Measurements from ENCODE around the gene RBM19.

Gene RBM19

DNA sequence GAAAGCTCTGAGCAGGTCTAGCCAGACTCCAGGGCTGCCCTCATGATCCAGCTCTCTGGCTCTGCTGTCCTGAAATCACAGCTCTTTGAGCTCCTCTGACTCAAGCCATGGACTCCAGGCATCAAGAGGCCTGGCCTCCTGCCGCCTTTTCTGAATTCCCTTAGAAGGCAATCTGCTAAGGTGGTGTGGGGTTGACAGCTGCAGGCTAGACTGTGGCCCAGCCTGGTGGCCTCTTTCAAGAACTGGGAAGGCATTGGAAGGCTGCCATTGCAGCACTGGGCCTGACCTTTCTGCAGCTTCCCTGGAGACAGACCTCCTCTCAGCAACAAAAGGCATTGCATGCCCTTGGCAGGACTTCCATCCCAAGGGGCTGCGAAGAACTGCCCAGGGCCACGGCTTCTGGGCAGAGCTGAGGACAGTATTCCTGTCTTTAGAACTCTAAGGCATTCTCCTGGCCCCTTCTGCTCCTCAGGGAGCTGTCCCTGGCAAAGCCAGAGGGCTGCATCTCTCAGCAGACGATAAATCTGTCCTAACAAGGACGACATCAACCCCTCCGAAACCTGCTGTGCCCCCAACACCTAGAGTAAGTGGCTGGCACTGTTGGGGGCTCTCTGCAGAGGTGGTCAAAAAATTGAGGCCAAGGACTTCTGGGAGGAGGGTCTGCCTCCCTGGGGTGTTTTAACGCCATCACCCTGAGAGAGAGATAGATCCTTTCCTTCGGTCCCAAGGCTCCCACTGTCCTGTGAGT lies 115.6 kb downstream of the RBM19 start:
- DNase-seq: no peak

DNA sequence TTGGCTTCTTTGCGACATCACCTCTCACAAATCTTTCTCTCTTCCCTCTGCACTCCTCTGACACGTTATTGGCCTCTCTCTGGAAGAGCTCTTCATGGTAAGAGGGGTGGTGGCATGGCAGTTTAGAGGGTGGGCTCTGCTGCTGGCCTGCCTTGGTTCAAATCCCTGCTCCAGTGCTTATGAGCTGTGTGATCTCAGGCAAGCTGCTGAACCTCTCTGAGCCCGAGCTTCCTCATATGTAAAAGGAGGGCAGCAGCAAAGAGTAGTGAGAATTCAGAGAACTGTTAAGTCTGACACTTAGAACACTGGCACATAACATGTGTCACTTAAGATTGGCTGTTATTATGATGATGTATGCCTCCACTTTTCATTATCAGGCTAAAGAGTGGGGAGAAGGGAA lies 118.3 kb downstream of the RBM19 start:
- DNase-seq: no peak

DNA sequence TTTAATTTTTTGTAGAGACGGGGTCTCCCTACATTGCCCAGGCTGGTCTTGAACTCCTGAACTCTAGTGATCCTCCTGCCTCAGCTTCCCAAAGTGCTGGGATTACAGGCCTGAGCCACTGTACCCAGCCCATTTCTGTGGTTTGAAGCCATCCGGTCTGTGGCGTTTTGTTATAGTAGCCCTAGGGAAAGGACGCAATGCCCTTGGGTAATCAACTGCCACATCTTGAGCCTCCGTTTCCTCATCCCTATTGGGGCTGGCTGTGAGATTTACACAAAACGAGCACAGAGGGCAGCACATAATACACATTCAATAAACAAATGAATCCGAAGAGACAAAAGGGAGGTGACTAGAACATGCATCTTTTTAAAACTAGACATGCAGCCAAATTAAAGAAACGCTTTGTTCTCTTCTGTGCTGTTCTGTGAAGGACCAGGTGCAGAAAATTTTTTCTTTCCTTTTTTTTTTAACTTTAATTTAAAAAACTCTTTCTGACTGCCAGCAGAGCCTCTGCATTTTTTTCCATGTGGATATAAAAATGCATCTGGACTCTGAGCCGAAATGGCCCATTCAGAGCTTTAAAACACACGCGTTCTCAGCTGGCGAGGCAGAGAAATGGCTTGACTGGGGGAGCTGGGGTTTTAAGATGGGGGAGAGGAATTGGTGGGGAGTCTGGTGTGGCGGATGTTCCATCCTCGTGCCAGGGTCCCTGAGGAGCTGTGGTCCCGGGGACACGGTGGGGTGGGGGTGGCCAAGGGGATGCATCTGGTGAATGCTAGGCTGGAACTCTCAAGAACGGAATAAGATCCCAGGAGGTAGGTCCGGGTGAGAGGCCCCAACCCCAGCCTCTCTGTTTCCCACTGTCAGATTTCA lies 119.0 kb downstream of the RBM19 start:
- DNase-seq: no peak

DNA sequence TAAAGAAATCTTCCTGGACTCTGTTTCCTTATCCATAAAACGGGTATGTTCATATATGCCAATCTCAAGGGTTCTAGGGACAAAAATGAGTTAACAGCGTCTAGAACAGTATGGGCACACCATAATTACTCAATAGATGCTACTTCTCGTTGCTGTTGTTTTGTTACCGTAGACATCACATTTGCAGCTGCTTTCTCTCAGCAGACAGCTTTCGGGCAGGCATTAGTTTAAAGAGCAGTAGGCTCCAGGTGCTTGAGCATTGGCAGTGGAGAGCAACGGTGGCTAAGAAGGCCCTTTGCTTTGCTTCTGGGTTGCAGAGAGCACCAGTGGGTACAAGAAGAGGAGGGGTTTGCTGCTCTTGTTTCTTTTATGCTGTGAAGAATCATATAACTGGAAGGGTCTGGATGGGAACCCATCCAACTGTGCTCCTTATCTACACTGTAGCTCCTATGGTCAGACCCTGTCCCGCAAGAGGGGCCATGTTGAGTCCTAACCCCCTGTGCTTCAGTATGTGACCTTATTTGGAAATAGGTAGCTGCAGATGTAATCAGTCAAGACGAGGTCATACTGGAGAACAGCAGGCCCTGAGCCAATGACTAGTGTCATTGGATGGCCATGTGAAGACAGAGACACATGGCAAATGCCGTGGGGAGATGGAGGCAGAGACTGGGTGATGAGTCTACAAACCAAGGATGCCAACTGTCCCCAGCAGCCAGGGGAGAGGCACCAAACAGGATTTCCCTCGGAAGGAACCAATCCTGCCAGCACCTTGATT lies 120.0 kb downstream of the RBM19 start:
- DNase-seq: no peak

DNA sequence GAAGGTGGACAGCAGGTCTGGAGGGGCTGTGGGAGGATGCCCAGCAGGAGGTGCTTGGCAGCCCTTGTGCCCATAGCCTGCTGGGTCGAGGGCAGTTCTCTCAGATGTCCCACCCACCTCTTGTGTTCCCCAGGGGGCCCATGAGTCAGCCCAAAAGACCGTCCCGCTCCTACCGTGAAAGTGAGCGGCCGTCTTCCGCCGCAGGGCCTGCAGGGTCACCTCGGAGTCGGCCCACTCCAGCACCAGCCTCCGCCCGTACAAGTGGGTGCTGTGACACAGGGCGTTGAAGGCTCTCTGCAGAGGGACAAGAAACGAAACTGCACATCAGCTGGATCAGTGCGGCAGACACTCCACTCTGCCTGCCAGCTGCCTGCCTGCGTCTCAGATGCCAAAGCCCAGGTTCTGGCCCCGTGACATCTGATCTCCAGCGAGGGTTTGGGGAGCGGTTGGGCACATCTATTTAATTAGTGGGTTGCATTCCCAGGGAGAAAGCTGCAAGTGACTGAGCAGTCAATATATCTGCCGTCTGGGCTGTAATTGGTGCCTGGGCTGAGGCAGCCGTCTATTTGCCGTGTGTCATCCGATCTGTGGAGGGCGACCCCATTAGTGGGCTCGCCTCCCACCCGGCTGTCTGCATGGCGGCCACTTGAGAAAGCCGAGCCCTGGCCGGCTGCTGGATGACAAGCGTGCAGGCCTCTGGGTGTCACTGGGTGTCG lies 121.5 kb downstream of the RBM19 start:
- no peak for DNase-seq

DNA sequence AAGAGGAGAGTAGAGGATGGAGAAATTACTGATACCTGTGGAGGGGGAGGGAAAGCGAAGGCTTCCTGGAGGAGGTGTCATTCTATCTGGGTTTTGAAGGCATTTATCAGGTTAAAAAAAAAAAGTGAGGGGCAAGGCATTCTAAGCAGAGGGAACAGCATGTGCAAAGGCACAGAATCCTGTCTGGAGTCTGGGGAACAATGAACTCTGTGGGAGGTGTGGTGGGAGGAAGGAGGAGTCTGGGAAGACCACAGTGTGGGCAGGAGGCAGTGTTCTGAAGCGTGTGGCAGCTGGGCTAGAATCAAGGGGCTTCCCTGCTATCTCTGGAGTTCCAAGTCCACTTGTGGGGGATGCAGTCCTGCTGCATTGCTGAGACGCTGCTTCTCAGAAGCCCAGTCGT lies 123.4 kb downstream of the RBM19 start:
- DNase-seq: no peak

DNA sequence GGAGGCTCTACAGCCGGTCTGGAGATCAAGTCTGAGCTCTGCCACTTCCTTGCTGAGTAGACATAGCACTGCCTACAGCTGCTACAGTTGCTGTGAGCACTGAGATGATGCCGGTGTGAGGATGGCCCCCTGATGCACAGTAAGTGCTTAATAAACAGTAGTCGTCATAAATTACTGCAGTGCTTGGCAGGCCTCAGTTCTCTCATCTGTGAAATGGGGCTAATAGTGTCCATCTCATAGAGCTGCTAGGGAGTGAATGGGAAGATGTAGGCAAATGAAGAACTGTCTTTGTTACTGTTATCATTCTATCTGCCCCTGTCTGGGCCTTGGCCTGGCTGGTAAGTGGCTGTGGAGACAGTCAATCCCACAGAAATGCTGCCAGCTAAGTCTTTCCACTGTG lies 124.3 kb downstream of the RBM19 start:
- no peak for DNase-seq

DNA sequence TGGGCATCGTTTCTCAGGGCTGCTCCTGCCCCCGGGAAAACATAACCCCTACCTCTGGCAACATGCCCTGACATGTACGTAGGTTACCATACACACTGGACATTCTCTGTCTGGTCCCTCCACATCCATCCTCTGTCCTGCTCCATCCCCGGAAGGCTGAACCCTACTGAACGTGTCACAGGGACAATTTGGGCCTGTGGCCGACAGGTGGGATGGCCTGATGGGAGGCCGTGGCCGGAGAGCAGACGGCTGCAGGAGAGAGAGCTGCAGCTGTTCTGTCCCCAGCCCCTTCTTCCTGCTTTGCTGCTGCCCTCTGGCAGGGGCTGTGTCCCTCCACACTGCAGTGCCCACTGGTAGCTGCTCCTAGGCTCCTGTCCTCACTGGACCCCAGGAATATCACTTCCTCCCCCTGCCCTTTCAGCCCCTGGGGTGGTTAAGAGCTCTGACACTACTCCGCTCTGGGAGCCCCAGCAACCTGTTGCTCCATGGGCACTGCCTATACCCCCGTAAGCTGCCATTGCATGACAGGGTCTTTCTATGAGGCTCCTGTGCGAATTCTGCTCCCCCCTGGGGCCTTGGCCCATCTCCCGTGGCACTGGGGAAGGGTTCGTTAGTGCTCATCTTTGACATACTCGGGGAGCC lies 125.6 kb downstream of the RBM19 start:
- no peak for DNase-seq

DNA sequence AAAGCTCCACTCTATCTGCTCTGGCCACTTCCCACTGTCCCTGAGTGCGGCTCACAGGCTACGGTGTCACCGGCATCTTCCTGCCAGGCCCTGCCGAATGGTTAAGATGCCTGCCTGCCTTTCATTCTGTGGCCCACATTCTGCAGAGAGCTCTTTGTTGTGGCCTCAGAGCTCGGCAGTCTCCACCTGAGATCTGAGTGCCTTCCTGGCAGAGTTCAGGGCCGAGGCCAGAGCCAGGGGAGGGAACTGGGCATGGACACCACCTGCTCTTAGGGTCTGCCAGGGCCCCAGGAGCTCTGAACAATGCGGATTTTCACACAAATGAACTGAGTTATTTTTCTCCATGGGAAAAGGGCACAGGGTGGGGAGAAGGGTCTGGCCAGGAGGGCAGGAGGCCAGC lies 127.2 kb downstream of the RBM19 start:
- no peak for DNase-seq

DNA sequence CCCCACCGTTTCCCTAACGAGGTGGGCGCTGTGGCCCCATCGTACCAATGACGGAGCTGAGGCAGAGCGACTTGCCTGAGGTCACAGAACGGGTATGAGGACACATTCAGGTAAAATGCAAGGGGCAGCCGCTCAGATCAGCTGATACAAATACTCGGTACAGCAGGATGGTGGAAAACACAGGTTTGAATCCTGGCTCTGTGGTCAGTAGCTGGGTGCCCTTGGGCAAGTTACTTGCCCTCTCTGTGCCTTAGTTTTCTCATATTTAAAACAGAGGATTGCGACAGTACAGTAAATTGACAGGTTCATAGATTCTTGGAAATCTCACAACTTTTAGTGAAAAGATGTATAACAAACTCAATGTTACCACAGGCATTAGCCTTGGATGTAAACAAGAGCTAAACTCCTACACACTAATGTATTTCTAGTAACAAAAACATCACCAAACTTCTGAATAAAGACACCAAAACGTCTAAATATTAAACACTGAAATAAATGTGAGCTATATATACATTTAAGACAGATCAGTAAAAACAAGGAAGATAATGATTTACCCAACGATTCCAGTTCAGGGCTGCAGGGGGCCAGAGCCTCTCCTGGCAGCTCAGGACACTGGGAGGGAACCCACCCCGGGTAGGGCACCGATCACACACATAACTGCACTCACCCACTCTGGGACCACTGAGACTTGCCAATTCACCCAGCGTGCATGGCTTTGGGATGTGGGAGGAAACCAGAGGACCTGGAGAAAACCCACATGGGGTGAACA lies 128.4 kb downstream of the RBM19 start:
- DNase-seq: no peak

DNA sequence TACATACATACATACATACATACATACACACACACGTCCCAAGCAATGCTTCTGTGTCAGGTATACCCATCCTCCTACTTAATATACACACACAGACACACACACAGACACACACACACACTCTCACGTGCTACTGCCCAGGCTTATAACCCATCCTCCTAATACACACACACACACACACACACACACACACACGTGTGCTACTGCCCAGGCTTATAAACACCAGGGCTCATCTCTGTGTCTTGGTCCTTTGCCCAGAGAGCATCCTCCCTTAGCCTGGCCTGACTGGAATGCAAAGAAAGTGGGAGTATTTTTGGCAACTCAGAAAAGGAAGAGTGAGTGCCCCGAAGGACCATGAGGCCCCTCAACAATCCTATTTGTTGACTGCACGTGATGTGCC lies 129.0 kb downstream of the RBM19 start:
- DNase-seq: no peak

DNA sequence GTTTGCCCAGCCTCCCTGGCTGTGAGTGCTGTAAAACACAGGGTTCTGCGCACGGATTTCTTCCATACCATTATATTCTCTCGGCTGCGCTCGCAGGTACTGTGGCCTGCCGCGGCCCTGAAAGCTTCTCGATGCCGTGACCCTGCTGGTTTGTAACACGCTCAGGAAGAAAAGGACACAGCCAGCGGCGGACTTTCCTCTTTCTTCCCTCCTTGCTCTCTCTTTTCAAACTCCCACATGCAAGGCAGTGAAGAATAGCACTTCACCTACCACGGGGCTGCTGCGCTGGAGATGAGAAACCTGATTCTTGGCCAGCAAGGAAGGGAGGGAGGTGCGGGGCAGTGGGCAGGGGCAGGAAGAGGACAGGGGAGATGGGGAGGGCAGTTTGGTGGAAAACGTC lies 130.2 kb downstream of the RBM19 start:
- no peak for DNase-seq

DNA sequence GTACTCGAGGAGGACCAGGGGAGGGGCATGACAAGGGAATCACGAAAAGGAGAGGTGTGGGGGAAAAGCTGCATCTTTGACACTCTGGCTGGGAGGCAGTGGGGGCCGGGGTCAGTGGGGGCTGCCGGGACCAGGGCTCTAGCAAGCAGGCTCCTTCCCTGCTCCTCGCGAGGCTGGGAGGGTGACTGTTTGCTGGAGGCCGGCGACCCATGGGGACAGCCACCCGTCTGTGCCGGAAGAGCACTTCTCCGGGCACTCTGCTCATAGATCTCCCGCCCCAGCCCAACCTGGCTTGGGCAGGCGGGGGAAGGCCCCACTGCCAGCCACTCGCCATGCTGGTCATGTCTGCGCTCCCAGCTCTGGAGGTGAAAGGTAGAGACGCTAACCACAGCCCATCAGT lies 130.7 kb downstream of the RBM19 start:
- no peak for DNase-seq

DNA sequence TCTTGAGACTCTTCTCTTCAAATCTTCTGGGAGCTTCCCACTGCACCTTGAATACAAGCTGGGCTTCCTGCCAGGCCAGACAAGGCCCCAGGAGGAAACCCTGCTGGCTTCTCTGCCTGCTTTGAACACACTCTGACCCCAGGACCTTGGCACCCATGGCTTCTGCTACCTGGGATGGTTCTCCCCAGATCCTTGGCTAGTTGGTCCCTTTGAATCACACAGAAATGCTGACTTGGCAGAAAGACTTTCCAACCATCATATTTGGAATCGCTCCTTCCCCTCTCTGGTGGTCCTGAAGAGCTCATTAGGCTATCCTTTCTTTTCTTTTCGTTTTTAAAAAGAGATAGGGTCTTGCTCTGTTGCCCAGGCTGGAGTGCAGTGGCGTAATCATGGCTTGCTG lies 132.7 kb downstream of the RBM19 start:
- DNase-seq: no peak

DNA sequence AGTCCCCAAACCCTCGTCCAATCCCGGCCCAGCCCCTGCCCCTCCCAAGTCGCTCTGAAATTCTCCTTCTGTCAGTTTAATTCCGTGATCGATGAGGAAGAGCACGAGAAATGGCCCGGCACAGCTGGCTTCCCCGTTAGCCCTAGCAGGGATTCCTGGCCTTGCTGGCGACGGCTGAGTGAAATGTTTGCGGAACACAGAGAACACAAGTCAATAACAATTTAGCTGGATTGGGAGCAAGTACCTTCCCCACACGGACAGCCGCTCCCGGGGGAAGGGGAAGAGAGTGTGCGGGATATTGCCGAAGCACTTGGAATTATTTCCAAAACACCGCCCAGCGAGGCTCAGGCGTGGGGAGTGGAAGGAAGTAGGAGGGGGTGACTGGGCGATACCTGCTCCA lies 134.6 kb downstream of the RBM19 start:
- no peak for DNase-seq

DNA sequence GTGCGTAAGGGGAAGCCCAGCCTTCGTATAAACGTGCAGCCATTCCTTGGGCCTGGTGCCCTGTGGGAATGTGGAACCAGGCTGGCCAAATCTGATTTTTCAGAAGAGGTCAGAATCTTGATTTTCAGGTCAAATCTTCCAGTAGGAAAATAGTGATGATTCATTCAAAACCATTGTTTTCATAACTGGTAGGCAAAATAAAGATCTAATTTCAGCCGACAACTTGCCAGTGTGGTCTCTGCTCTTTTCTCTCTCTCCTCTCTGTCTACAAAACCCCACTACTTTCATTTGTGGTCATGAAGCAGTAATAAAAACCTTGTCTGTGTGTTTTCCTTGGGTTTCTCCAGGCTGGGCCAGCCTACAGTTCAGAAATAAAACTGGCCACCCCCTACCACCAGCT lies 135.1 kb downstream of the RBM19 start:
- DNase-seq: no peak

DNA sequence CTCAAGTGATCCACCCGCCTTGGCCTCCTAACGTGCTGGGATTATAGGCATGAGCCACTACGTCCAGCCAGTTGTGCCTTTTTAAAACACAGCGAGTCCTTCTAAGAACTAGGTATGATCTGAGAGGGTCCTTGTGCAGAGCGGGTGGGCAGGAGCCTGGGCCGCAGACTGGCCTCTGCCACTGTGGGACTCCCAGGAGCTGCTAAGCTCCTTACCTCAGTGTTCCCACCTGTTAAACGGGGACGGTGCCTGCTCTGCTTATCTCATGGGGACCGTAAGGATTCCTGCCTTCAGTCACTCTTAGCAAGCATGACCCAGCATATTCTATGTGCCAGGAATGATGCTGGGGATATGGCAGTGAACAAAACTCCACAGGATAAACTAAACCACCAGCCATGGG lies 136.9 kb downstream of the RBM19 start:
- no peak for DNase-seq

DNA sequence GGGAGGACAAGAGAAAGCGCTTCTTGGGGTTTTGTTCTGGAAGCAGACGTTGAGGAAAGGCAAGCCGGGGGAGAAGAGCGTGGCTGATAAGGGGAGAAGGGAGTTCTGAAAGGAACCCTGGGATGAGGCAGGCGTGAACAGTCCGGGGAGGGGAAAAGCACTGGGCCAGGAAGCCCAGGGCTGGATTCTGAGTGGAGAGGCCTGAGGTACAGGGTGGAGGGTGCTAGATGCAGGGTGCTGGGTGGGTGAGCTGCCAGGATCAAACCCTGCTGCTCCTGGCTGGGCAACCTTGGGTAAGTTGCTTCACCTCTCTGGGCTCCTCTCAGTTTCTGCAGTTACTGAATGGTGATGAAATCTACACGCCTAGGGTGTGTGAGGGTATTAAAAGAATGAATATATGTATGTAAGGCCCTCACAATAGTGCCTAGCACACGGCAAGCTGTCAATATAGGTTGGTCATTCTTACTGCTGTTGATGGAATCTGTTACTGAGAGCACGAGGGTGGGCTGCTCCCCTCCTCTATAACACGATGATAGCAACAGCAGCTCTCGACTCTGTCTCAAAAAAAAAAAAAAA lies 138.5 kb downstream of the RBM19 start:
- no peak for DNase-seq

DNA sequence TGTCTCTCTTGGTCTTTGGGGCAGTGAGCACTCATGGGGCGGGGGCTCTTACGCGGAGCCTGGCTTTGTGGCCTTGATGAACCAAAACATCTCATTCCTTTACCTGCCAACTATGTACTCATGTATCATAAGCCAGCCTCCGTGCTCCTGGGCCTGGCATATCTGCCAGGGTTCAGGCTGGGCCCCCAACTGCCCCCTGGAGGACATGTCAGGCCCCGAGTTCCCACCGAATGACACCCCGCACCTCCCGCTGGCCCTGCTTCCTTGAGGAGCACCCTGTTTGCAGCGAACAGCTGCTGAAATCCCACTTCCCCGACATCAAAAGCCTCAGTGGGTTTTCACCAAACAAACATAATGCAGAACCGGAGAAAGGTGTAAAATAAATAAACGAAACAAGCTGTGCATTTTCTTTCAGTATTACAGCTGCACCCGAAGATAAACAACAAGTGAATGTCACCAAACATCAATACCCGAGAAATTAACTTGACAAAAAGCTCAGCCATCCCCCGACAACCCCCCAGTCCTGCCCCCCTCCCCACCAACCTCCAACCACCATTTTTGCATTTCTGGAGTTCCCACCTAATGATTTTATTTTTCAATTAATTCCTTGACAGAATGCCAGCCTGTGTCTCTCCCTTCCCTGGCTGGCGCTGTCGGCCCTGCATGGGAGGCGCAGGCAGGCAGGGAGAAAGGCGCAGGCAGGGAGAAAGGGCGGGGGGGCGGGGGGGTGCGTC lies 139.2 kb downstream of the RBM19 start:
- no peak for DNase-seq

DNA sequence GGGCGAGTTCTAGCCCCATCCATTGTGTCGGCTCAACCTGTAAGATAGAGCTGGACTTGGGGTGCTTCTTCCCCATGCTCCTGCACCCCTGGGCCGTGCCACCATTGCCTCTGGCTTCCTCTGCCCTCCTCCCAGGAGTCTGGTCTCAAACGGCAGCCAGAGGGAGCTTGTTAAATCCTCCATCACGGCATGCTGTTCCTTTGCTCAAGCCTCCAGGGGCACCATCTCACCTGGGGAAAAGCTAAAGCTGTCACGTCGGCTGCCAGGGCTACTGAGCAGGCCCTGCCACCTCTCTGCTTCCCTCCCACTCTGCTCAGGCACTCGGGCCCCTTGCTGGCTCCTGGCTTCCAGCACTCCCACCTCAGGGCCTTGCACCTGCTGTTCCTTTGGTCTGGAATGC lies 140.4 kb downstream of the RBM19 start:
- no peak for DNase-seq

DNA sequence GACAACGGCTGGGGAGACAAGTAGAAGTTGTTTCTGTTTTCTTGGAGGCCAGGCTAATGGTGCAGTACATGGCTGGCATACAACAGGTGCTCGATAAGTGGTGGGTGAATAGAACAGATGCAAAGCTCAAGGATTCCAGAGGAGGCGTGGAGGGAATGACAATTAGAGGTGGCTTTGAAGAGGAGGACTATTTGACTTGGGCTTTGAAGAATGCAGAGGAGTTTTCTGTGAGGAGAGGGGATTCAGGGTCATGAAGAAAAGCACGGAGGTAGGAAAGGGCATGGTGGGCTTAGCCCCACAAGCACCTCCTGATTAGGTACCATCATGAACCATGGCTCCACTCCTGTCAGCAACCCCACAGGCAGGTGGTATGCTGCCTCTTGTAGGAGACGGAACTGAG lies 142.3 kb downstream of the RBM19 start:
- DNase-seq: no peak

Measured in CD4-positive, alpha-beta T cell treated with Interferon gamma for 1 hour (primary cell).